NCI-H345 (cell line): ENCODE results near the gene CALM1.

Experiments
- DNase-seq: peaks from one replicate; lab custom pipeline; 2025; lab: John Stamatoyannopoulos, UW

The CALM1 gene

GRCh38 chr14:90409209-90409730 lies 12.4 kb downstream of the CALM1 start:
- no peak for DNase-seq

- DNase-seq: no peak
Observed at GRCh38 chr14:90412058-90412457, 15.2 kb downstream of the CALM1 start.

GRCh38 chr14:90416720-90417119 lies 19.9 kb downstream of the CALM1 start:
- no peak for DNase-seq

GRCh38 chr14:90418053-90418452 lies 21.2 kb downstream of the CALM1 start:
- DNase-seq: no peak

- peak; percentile 34 for DNase-seq
Observed at GRCh38 chr14:90419200-90419599, 22.4 kb downstream of the CALM1 start.

GRCh38 chr14:90421001-90421631 lies 24.3 kb downstream of the CALM1 start:
- no peak for DNase-seq

- no peak for DNase-seq
Observed at GRCh38 chr14:90421632-90422020, 24.8 kb downstream of the CALM1 start.

- no peak for DNase-seq
Observed at GRCh38 chr14:90423166-90423565, 26.3 kb downstream of the CALM1 start.

- no peak for DNase-seq
Observed at GRCh38 chr14:90424075-90424474, 27.2 kb downstream of the CALM1 start.

GRCh38 chr14:90424686-90425372 lies 28.0 kb downstream of the CALM1 start:
- no peak for DNase-seq

- DNase-seq: no peak
Observed at GRCh38 chr14:90425373-90425879, 28.6 kb downstream of the CALM1 start.

GRCh38 chr14:90426031-90426540 lies 29.3 kb downstream of the CALM1 start:
- no peak for DNase-seq

- no peak for DNase-seq
Observed at GRCh38 chr14:90426663-90427062, 29.8 kb downstream of the CALM1 start.

- DNase-seq: no peak
Observed at GRCh38 chr14:90427848-90428426, 31.1 kb downstream of the CALM1 start.

GRCh38 chr14:90428676-90429075 lies 31.8 kb downstream of the CALM1 start:
- DNase-seq: no peak

- DNase-seq: no peak
Observed at GRCh38 chr14:90429236-90429635, 32.4 kb downstream of the CALM1 start.

GRCh38 chr14:90429754-90430153 lies 32.9 kb downstream of the CALM1 start:
- DNase-seq: no peak

GRCh38 chr14:90434370-90435020 lies 37.7 kb downstream of the CALM1 start:
- no peak for DNase-seq

- no peak for DNase-seq
Observed at GRCh38 chr14:90438841-90439240, 42.0 kb downstream of the CALM1 start.

- DNase-seq: no peak
Observed at GRCh38 chr14:90440021-90440451, 43.2 kb downstream of the CALM1 start.

- DNase-seq: no peak
Observed at GRCh38 chr14:90440592-90440991, 43.8 kb downstream of the CALM1 start.

- no peak for DNase-seq
Observed at GRCh38 chr14:90442388-90442787, 45.6 kb downstream of the CALM1 start.
